ENCODE measurements around the gene CPN1. TPM values are rescaled to one million over a fixed set of nuclear protein-coding genes. Genes with fewer than 3 reads are reported as not detected.

Gene CPN1
- total RNA-seq, 1 experiment from 2014 or later: not detected

- H3K79me1 ChIP-seq (ENCODE audit: insufficient read depth, low read depth, low read length, poor library complexity, severe bottlenecking): no peaks in the 10 kb centered on the region
- Mint-ChIP-seq H3K27ac (no peak overlapping the region), H3K9me3 (no peaks in the 10 kb centered on the region), H3K4me3 (no peak overlapping the region), H3K4me1 (no peaks in the 10 kb centered on the region), H3K36me3 (ENCODE audit: insufficient read depth in 1 of 3, low read depth in 3 of 3) (no peaks in the 10 kb centered on the region), H3K27me3 (ENCODE audit: low read depth) (peaks cover 3% of the 10 kb centered on the region)
- no peak overlapping the region for H4K91ac ChIP-seq (ENCODE audit: insufficient read length, low read depth, low read length)
- H3K79me2 ChIP-seq (ENCODE audit: insufficient read depth, low read length): no peaks in the 10 kb centered on the region
- DNase-seq: no peak
- H2BK120ac ChIP-seq (ENCODE audit: low read depth, low read length, poor library complexity, severe bottlenecking): no peak overlapping the region
- no peak overlapping the region for H2BK15ac ChIP-seq (ENCODE audit: low read depth, low read length)
- H3T11ph ChIP-seq (ENCODE audit: low read length): no peak overlapping the region
- no peak overlapping the region for H3K56ac ChIP-seq (ENCODE audit: insufficient read length, low read depth, low read length)
- H4K5ac ChIP-seq (ENCODE audit: insufficient read length, low read depth, low read length): no peak overlapping the region
- H3K23me2 ChIP-seq (ENCODE audit: insufficient read length, low read depth, low read length, poor library complexity, severe bottlenecking): no peaks in the 10 kb centered on the region
- no peak overlapping the region for H3K4ac ChIP-seq (ENCODE audit: low read depth, low read length)
- no peaks in the 10 kb centered on the region for H4K20me1 ChIP-seq (ENCODE audit: control insufficient read depth, insufficient read depth, insufficient read length)
- H3K23ac ChIP-seq (ENCODE audit: insufficient read length, low read depth, low read length): no peak overlapping the region
- H2BK12ac ChIP-seq (ENCODE audit: insufficient read length, low read depth, low read length): no peak overlapping the region
- no peak overlapping the region for H3K9ac ChIP-seq (ENCODE audit: extremely low read depth, insufficient read length, low read length)
- H3K18ac ChIP-seq (ENCODE audit: insufficient read length, low read depth, low read length): no peak overlapping the region
- H2AFZ ChIP-seq (ENCODE audit: low read length): no peak overlapping the region
- H3K4me1 ChIP-seq (ENCODE audit: insufficient read depth, low read length): no peaks in the 10 kb centered on the region
- H3K4me2 ChIP-seq (ENCODE audit: insufficient read depth, insufficient read length, low read length): no peak overlapping the region
- H3K27me3 ChIP-seq (ENCODE audit: insufficient read depth, low read length): no peaks in the 10 kb centered on the region
- WGBS (ENCODE audit: extremely low coverage, insufficient read length, low lambda C conversion rate): no CpG with 5 or more reads among the region's 2 CpGs
- H2AK5ac ChIP-seq (ENCODE audit: insufficient read length, low read length): no peak overlapping the region
- no peak overlapping the region for H2BK20ac ChIP-seq (ENCODE audit: low read depth, low read length, poor library complexity, severe bottlenecking)
- H3K9me3 ChIP-seq (ENCODE audit: control insufficient read depth, low read depth, low read length): no peaks in the 10 kb centered on the region
- no peak overlapping the region for H3K27ac ChIP-seq (ENCODE audit: insufficient read length, low read depth, low read length)
- no peak overlapping the region for H4K8ac ChIP-seq (replicated peaks; ENCODE audit: insufficient read length, low read depth, low read length)
- H3K14ac ChIP-seq (ENCODE audit: insufficient read depth, low read length): no peak overlapping the region
- no peak overlapping the region for H2BK5ac ChIP-seq (ENCODE audit: insufficient read length, low read length)
- no peak for TF ChIP-seq CTCF (conservative IDR thresholded peaks at IDR 0.05)
These were observed 3.9 kb upstream of the CPN1 start for GRCh38 chr10:100085596-100085995.
